Measurements from ENCODE around the gene RICTOR.

DNA sequence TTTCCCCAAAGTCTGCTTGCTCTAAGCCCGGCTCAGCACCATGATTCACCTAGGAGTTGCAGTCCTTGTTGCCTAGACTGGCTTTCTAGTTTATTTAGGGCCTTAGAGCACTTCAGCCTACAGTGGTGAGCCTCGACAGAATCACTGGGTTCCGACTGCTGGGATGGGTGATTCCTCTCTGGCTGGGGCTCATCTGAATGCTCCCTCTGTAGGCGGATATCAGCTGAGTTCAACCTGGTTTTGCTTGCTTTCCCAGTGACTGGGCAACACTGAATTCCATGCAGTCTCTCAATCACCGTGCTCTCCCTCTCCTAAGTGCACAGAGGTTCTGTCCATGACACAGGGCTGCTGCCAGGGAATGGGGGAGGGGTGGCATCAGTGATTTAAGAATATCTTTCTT lies 174.3 kb downstream of the RICTOR start:
- no peak for TF ChIP-seq ZNF138 (CRISPR knock-in tag; conservative IDR thresholded peaks at IDR 0.05)
- TF ChIP-seq, protein P1, sequence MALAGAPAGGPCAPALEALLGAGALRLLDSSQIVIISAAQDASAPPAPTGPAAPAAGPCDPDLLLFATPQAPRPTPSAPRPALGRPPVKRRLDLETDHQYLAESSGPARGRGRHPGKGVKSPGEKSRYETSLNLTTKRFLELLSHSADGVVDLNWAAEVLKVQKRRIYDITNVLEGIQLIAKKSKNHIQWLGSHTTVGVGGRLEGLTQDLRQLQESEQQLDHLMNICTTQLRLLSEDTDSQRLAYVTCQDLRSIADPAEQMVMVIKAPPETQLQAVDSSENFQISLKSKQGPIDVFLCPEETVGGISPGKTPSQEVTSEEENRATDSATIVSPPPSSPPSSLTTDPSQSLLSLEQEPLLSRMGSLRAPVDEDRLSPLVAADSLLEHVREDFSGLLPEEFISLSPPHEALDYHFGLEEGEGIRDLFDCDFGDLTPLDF (CRISPR knock-in tag; IDR thresholded peaks at IDR 0.05): no peak
- TF ChIP-seq, protein P2, sequence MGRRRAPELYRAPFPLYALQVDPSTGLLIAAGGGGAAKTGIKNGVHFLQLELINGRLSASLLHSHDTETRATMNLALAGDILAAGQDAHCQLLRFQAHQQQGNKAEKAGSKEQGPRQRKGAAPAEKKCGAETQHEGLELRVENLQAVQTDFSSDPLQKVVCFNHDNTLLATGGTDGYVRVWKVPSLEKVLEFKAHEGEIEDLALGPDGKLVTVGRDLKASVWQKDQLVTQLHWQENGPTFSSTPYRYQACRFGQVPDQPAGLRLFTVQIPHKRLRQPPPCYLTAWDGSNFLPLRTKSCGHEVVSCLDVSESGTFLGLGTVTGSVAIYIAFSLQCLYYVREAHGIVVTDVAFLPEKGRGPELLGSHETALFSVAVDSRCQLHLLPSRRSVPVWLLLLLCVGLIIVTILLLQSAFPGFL (CRISPR knock-in tag; IDR thresholded peaks at IDR 0.05; ENCODE audit: borderline replicate concordance): no peak
- TF ChIP-seq, protein P3, sequence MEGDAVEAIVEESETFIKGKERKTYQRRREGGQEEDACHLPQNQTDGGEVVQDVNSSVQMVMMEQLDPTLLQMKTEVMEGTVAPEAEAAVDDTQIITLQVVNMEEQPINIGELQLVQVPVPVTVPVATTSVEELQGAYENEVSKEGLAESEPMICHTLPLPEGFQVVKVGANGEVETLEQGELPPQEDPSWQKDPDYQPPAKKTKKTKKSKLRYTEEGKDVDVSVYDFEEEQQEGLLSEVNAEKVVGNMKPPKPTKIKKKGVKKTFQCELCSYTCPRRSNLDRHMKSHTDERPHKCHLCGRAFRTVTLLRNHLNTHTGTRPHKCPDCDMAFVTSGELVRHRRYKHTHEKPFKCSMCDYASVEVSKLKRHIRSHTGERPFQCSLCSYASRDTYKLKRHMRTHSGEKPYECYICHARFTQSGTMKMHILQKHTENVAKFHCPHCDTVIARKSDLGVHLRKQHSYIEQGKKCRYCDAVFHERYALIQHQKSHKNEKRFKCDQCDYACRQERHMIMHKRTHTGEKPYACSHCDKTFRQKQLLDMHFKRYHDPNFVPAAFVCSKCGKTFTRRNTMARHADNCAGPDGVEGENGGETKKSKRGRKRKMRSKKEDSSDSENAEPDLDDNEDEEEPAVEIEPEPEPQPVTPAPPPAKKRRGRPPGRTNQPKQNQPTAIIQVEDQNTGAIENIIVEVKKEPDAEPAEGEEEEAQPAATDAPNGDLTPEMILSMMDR (IDR thresholded peaks at IDR 0.05): no peak
- TF ChIP-seq TP53 (CRISPR knock-in tag; IDR thresholded peaks at IDR 0.05): no peak
- no peak for TF ChIP-seq JUN (CRISPR knock-in tag; IDR thresholded peaks at IDR 0.05)
- no peak for TF ChIP-seq TCF7 (CRISPR knock-in tag; IDR thresholded peaks at IDR 0.05; ENCODE audit: low read depth)
- TF ChIP-seq OVOL2 (CRISPR knock-in tag; IDR thresholded peaks at IDR 0.05; ENCODE audit: borderline replicate concordance): no peak
- no peak for TF ChIP-seq KAT7 (CRISPR knock-in tag; IDR thresholded peaks at IDR 0.05; ENCODE audit: borderline replicate concordance)
- no peak for TF ChIP-seq ELF4 (CRISPR knock-in tag; IDR thresholded peaks at IDR 0.05; ENCODE audit: low read depth)
- TF ChIP-seq IRF2 (CRISPR knock-in tag; IDR thresholded peaks at IDR 0.05; ENCODE audit: borderline replicate concordance, low read depth): no peak
- TF ChIP-seq NR3C1 (CRISPR knock-in tag; conservative IDR thresholded peaks at IDR 0.05; ENCODE audit: low read depth): no peak
- TF ChIP-seq, protein P4, sequence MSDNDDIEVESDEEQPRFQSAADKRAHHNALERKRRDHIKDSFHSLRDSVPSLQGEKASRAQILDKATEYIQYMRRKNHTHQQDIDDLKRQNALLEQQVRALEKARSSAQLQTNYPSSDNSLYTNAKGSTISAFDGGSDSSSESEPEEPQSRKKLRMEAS (CRISPR knock-in tag; IDR thresholded peaks at IDR 0.05): no peak
- TF ChIP-seq MXD4 (CRISPR knock-in tag; IDR thresholded peaks at IDR 0.05; ENCODE audit: borderline replicate concordance): no peak
